Measurements from ENCODE around the gene GRK4. TPM values are rescaled to one million over a fixed set of nuclear protein-coding genes. Genes with fewer than 3 reads are reported as not detected.
A peak's percentile ranks its signal among the peaks of the same experiment; 100 is the strongest.

GRK4 gene
- total RNA-seq, 2 experiments from 2014 or later = 2.4 to 3.4 TPM

- Mint-ChIP-seq H3K4me1 (no peaks in the 10 kb centered on the region), H3K4me3 (no peak overlapping the region), H3K9me3 (no peaks in the 10 kb centered on the region), H3K36me3 (no peaks in the 10 kb centered on the region), H3K27ac (no peak overlapping the region), H3K27me3 (no peaks in the 10 kb centered on the region)
- peak; percentile 39 for ATAC-seq (ENCODE audit: low read depth)
- no peak for DNase-seq
- POLR2A ChIA-PET = no interaction called here
These were observed 46.1 kb downstream of the GRK4 start for GRCh38 chr4:3009422-3009821.

DNA sequence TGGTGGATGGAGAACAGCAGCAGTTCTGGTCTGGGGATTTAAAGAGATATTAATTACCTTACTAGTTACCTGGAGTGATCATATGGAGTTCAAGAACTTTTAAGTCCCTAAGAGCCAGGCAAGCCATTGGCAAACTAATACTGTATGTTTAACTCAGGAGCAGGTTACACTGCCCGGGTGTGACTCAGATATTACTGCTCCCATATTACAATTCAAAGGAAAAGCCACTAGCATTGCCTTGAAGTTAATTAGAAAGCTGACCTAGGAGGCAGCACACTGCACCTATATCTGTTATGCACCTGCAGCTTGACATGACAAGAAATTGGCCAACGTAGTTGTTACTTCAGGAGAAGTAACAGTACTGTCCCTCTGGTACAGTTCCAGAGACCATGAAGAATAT, 47.2 kb downstream of the GRK4 start:
- no peak overlapping the region for H3K27ac Mint-ChIP-seq
- no peaks in the 10 kb centered on the region for H3K36me3 Mint-ChIP-seq
- no peak for ATAC-seq (ENCODE audit: low read depth)
- H3K9me3 Mint-ChIP-seq = no peaks in the 10 kb centered on the region
- H3K4me3 Mint-ChIP-seq = no peak overlapping the region
- POLR2A ChIA-PET = no interaction called here
- DNase-seq = no peak
- no peaks in the 10 kb centered on the region for H3K27me3 Mint-ChIP-seq
- H3K4me1 Mint-ChIP-seq = no peaks in the 10 kb centered on the region

DNA sequence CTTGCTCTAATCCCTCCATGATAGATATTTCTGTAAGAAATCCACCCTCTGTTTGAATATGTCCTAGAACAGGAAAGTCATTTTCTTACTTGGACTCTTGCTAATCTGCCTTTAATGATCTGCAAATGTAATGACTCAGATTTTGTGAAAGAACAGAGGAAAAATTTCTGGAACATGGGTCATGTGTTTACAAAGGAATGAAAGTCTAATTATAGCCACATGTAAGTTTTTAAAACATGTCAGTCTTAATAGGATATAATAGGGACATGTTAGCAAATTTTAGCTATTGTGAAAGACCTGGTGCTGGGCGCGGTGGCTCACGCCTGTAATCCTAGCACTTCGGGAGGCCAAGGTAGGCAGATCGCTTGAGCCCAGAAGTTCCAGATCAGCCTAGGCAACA, 47.6 kb downstream of the GRK4 start:
- no peak overlapping the region for H3K27ac Mint-ChIP-seq
- H3K4me3 Mint-ChIP-seq = no peak overlapping the region
- ATAC-seq (ENCODE audit: low read depth) (no peak), DNase-seq (no peak)
- H3K27me3 Mint-ChIP-seq = no peaks in the 10 kb centered on the region
- POLR2A ChIA-PET = no interaction called here
- no peaks in the 10 kb centered on the region for H3K9me3 Mint-ChIP-seq
- no peaks in the 10 kb centered on the region for H3K36me3 Mint-ChIP-seq
- H3K4me1 Mint-ChIP-seq = no peaks in the 10 kb centered on the region

DNA sequence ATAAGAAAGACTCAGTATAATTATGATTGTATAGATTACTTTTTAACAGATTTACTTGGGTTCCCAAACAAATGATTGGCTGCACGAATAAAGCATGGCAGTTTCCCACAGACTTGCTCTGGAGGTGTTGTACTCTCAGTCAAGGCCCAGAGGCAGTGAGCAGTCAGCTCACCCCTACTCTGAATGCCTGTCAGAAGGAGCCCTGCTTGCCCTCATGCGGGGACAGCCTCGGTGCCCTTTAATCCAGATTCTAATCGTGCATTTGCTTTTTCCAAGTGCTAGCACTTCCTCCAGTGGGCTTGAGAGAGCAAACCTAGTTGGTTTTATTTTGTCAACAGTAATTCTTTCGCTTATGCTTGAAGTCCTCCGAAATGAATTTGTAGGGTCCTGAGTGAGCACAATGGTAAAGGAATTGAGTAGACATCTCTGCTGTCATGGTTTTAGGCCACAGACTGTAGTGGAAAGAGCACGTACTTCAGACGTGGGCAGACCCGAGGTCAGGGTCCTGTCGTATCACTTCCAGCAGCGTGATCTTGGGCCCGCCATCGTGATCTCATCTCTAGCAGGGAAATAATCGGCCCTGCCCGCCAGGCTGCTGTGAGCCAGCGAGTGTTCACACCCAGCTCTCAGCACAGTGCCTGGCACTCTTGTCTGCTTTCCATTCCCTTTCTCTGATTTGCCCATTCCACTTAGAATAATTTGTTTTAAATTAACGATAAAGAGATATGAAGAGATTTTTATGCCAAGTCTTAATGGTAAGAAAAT, 48.3 kb downstream of the GRK4 start:
- Mint-ChIP-seq H3K9me3 (no peaks in the 10 kb centered on the region), H3K27ac (no peak overlapping the region), H3K36me3 (no peaks in the 10 kb centered on the region), H3K4me3 (no peak overlapping the region), H3K4me1 (no peaks in the 10 kb centered on the region), H3K27me3 (no peaks in the 10 kb centered on the region)
- ATAC-seq (ENCODE audit: low read depth) (no peak), DNase-seq (no peak)
- POLR2A ChIA-PET = no interaction called here

DNA sequence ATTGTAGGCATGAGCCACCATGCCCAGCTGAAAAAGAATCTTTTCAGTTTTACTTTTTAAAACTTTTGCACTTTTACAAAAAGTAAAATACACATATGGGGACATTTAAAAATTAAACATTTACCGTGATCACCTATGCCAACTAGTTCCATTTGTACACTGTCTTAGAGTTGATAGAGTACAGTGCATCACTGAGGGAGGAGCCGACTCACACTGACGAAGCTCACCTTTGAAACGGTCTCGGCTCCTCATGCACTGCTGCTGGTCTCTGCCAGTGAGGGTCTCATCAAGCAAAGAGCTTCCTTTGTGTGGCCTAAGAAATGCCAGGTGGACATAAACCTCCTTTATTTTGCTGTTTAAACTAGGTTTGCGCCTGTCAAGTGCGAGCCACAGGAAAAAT, 50.0 kb downstream of the GRK4 start:
- DNase-seq (no peak), ATAC-seq (ENCODE audit: low read depth) (no peak)
- H3K36me3 Mint-ChIP-seq = no peaks in the 10 kb centered on the region
- peaks cover 1% of the 10 kb centered on the region for H3K27me3 Mint-ChIP-seq
- no peaks in the 10 kb centered on the region for H3K4me1 Mint-ChIP-seq
- no peak overlapping the region for H3K27ac Mint-ChIP-seq
- H3K4me3 Mint-ChIP-seq = no peak overlapping the region
- POLR2A ChIA-PET = no interaction called here
- H3K9me3 Mint-ChIP-seq = no peaks in the 10 kb centered on the region

GRCh38 chr4:3013839-3014350, 50.5 kb downstream of the GRK4 start:
- Mint-ChIP-seq H3K27ac (no peak overlapping the region), H3K4me3 (no peak overlapping the region), H3K4me1 (no peaks in the 10 kb centered on the region), H3K36me3 (no peaks in the 10 kb centered on the region), H3K27me3 (peaks cover 4% of the 10 kb centered on the region), H3K9me3 (no peaks in the 10 kb centered on the region)
- DNase-seq = no peak
- no peak for ATAC-seq (ENCODE audit: low read depth)
- POLR2A ChIA-PET = no interaction called here

- Mint-ChIP-seq H3K4me1 (no peaks in the 10 kb centered on the region), H3K27ac (no peak overlapping the region), H3K27me3 (peaks cover 4% of the 10 kb centered on the region), H3K9me3 (no peaks in the 10 kb centered on the region), H3K4me3 (no peak overlapping the region), H3K36me3 (no peaks in the 10 kb centered on the region)
- POLR2A ChIA-PET = no interaction called here
- no peak for ATAC-seq (ENCODE audit: low read depth)
- no peak for DNase-seq
These were observed 53.6 kb downstream of the GRK4 start for GRCh38 chr4:3016961-3017360.

GRCh38 chr4:3017504-3017903, 54.1 kb downstream of the GRK4 start:
- Mint-ChIP-seq H3K4me1 (no peaks in the 10 kb centered on the region), H3K4me3 (no peak overlapping the region), H3K27me3 (peaks cover 7% of the 10 kb centered on the region), H3K9me3 (no peaks in the 10 kb centered on the region), H3K36me3 (no peaks in the 10 kb centered on the region), H3K27ac (no peak overlapping the region)
- no peak for DNase-seq
- no peak for ATAC-seq (ENCODE audit: low read depth)
- POLR2A ChIA-PET = no interaction called here

DNA sequence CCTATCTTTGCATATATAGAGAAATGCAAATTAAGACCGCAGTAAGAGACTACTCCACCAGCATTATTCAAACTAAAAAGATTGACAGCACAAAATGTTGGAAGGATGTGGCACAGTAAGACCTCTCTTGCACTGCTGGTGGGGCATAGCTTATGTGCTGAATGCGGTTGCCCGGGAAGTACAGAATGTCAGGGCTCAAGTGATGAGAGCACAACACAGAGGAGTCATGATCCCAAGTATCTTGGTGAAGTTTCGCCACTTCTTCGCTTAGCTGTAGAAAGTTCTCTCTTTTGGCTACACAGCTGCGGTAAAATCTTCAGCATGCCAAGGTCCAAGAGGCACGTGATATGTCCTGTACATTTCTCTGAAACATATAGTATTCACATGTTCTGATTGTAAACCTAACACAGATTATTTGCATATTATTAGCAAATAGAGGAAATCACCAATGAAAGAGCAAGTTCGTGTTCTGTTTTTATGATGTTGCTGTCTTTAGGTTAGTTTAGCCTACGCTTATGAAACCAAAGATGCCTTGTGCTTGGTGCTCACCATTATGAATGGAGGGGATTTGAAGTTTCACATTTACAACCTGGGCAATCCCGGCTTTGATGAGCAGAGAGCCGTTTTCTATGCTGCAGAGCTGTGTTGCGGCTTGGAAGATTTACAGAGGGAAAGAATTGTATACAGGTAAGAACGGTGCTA, 55.9 kb downstream of the GRK4 start:
- H3K27ac Mint-ChIP-seq = no peak overlapping the region
- ATAC-seq (ENCODE audit: low read depth) = no peak
- no peaks in the 10 kb centered on the region for H3K36me3 Mint-ChIP-seq
- no peak for DNase-seq
- no peak overlapping the region for H3K4me3 Mint-ChIP-seq
- H3K27me3 Mint-ChIP-seq = peaks cover 12% of the 10 kb centered on the region
- H3K9me3 Mint-ChIP-seq = peaks cover 4% of the 10 kb centered on the region
- no peaks in the 10 kb centered on the region for H3K4me1 Mint-ChIP-seq
- POLR2A ChIA-PET = no interaction called here

- Mint-ChIP-seq H3K4me3 (no peak overlapping the region), H3K9me3 (peaks cover 4% of the 10 kb centered on the region), H3K36me3 (no peaks in the 10 kb centered on the region), H3K27me3 (peaks cover 12% of the 10 kb centered on the region), H3K4me1 (no peaks in the 10 kb centered on the region), H3K27ac (no peak overlapping the region)
- DNase-seq (no peak), ATAC-seq (ENCODE audit: low read depth) (no peak)
- POLR2A ChIA-PET = no interaction called here
These were observed 57.8 kb downstream of the GRK4 start for GRCh38 chr4:3021127-3021526.

- DNase-seq (no peak), ATAC-seq (ENCODE audit: low read depth) (no peak)
- POLR2A ChIA-PET = no interaction called here
- Mint-ChIP-seq H3K9me3 (peaks cover 4% of the 10 kb centered on the region), H3K27ac (no peak overlapping the region), H3K27me3 (peaks cover 15% of the 10 kb centered on the region), H3K36me3 (no peaks in the 10 kb centered on the region), H3K4me1 (no peaks in the 10 kb centered on the region), H3K4me3 (no peak overlapping the region)
These were observed 58.3 kb downstream of the GRK4 start for GRCh38 chr4:3021627-3022026.

GRCh38 chr4:3022112-3022511, 58.7 kb downstream of the GRK4 start:
- H3K4me1 Mint-ChIP-seq = no peaks in the 10 kb centered on the region
- no peak overlapping the region for H3K4me3 Mint-ChIP-seq
- H3K27me3 Mint-ChIP-seq = peaks cover 15% of the 10 kb centered on the region
- no peaks in the 10 kb centered on the region for H3K36me3 Mint-ChIP-seq
- POLR2A ChIA-PET = no interaction called here
- ATAC-seq (ENCODE audit: low read depth) (no peak), DNase-seq (no peak)
- H3K9me3 Mint-ChIP-seq = peaks cover 4% of the 10 kb centered on the region
- no peak overlapping the region for H3K27ac Mint-ChIP-seq

GRCh38 chr4:3022651-3023050, 59.3 kb downstream of the GRK4 start:
- H3K9me3 Mint-ChIP-seq = peaks cover 4% of the 10 kb centered on the region

GRCh38 chr4:3025881-3026280, 62.5 kb downstream of the GRK4 start:
- Mint-ChIP-seq H3K27ac (no peak overlapping the region), H3K4me3 (no peak overlapping the region), H3K4me1 (no peaks in the 10 kb centered on the region), H3K36me3 (no peaks in the 10 kb centered on the region), H3K27me3 (peaks cover 11% of the 10 kb centered on the region), H3K9me3 (peaks cover 4% of the 10 kb centered on the region)
- ATAC-seq (ENCODE audit: low read depth) (no peak), DNase-seq (no peak)
- POLR2A ChIA-PET = no interaction called here

More at GRCh38 chr4:3022651-3023050, 59.3 kb downstream of the GRK4 start:
- no peak for ATAC-seq (ENCODE audit: low read depth)
- no peaks in the 10 kb centered on the region for H3K36me3 Mint-ChIP-seq
- DNase-seq = no peak
- H3K27me3 Mint-ChIP-seq = peaks cover 15% of the 10 kb centered on the region
- POLR2A ChIA-PET = no interaction called here
- H3K4me3 Mint-ChIP-seq = no peak overlapping the region
- H3K4me1 Mint-ChIP-seq = no peaks in the 10 kb centered on the region
- H3K27ac Mint-ChIP-seq = no peak overlapping the region

Measured in activated naive CD8-positive, alpha-beta T cell treated with anti-CD3 and anti-CD28 coated beads, Interleukin-2, amount 10 ng/mL, durations not matched to agents 7 days and 5 days (primary cell).